ENCODE data around the gene KLK1. TPM values are rescaled to one million over a fixed set of nuclear protein-coding genes. Genes with fewer than 3 reads are reported as not detected.

KLK1 gene
- total and polyA plus RNA-seq, 10 of the 15 experiments (the other 5 are each of a cell fraction or from before 2014, with no cell fraction given): 3.4 to 27.5 (median 20.2) TPM

DNA sequence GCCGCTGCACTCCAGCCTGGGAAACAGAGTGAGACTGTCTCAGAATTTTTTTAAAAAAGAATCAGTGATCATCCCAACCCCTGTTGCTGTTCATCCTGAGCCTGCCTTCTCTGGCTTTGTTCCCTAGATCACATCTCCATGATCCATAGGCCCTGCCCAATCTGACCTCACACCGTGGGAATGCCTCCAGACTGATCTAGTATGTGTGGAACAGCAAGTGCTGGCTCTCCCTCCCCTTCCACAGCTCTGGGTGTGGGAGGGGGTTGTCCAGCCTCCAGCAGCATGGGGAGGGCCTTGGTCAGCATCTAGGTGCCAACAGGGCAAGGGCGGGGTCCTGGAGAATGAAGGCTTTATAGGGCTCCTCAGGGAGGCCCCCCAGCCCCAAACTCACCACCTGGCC lies 49.5 kb upstream of the KLK1 start, which contains the start of gene KLK2:
TSS of gene KLK2 (plus strand) at position 384 of the 400 bp plus-strand sequence. CDS start 35 bp downstream, outside the sequence.
- ChIA-PET POLR2A (no interaction called here), CTCF (interaction anchor here (1.5 kb wide), 1 partner anchor 48 kb away, joined by 5 read pairs; no protein-coding TSS in a partner anchor), SMC1A (ENCODE audit: uncharacterized antibody, unreplicated experiment) (no interaction called here), RAD21 (ENCODE audit: unreplicated experiment) (no interaction called here)
- Histone ChIP-seq H4K20me1 (ENCODE audit: control insufficient read depth, insufficient read depth) (no peaks in the 10 kb centered on the region), H3K4me2 (ENCODE audit: control insufficient read depth, insufficient read depth) (no peak within 1 kb of the TSS), H3K9ac (ENCODE audit: control insufficient read depth, insufficient read depth, low read length) (no peak within 1 kb of the TSS), H3K36me3 (ENCODE audit: control insufficient read depth in 2 of 2, insufficient read depth in 2 of 2, low read length in 1 of 2) (no peaks in the 10 kb centered on the region), H3K27ac (ENCODE audit: control insufficient read depth, insufficient read depth) (no peak within 1 kb of the TSS), H3K79me2 (ENCODE audit: control insufficient read depth, insufficient read depth, low read length) (no peaks in the 10 kb centered on the region), H3K27me3 (replicated peaks in 1 of 2; ENCODE audit: control insufficient read depth in 2 of 2, insufficient read depth in 2 of 2, low read length in 1 of 2) (no peaks in the 10 kb centered on the region), H2AFZ (ENCODE audit: control insufficient read depth, low read depth, low read length) (no peak within 1 kb of the TSS), H3K4me3 (no peak within 1 kb of the TSS), H3K4me1 (ENCODE audit: control insufficient read depth, insufficient read depth, low read length) (peaks cover 17% of the 10 kb centered on the region), H3K9me3 (replicated peaks; ENCODE audit: control insufficient read depth, insufficient read depth, low read length) (no peaks in the 10 kb centered on the region)
- BruUV-seq (replicated peaks): no TSS peak
- in situ Hi-C loops (cut with MboI) (no loop called here), intact Hi-C loops (cut with micrococcal nuclease; ENCODE audit: unreplicated experiment) (no loop called here)
- TF ChIP-seq CREB1 (IDR thresholded peaks at IDR 0.05; ENCODE audit: low read depth): no peak
- DNase-seq (ENCODE audit: low read depth, low spot score): no peak
- ATAC-seq: no peak
- 32% methylated on average over 3 of the region's 3 CpGs for WGBS (ENCODE audit: insufficient coverage, insufficient replicate concordance, low lambda C conversion rate, missing lambda C conversion rate)
- FAIRE-seq: no peak

DNA sequence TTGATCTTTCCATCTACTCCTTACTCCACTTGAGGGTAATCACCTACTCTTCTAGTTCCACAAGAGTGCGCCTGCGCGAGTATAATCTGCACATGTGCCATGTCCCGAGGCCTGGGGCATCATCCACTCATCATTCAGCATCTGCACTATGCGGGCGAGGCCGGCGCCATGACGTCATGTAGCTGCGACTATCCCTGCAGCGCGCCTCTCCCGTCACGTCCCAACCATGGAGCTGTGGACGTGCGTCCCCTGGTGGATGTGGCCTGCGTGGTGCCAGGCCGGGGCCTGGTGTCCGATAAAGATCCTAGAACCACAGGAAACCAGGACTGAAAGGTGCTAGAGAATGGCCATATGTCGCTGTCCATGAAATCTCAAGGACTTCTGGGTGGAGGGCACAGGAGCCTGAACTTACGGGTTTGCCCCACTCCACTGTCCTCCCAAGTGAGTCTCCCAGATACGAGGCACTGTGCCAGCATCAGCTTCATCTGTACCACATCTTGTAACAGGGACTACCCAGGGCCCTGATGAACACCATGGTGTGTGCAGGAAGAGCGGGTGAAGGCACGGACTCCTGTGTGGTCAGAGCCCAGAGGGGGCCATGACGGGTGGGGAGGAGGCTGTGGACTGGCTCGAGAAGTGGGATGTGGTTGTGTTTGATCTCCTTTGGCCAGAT lies 47.0 kb upstream of the KLK1 start:
- SMC1A ChIA-PET (ENCODE audit: uncharacterized antibody, unreplicated experiment): no interaction called here
- Histone ChIP-seq H3K4me1 (ENCODE audit: control insufficient read depth, insufficient read depth, low read length) (peaks cover under 1% of the 10 kb centered on the region; the same call in 1 of the 2 replicates), H2AFZ (ENCODE audit: control insufficient read depth, low read depth, low read length) (peak overlapping the region; percentile 41; the same call in 1 of the 2 replicates), H3K79me2 (ENCODE audit: control insufficient read depth, insufficient read depth, low read length) (no peaks in the 10 kb centered on the region), H3K4me2 (ENCODE audit: control insufficient read depth, insufficient read depth) (no peak overlapping the region), H3K27me3 (replicated peaks in 1 of 2; ENCODE audit: control insufficient read depth in 2 of 2, insufficient read depth in 2 of 2, low read length in 1 of 2) (peaks cover 0 to 2% of the 10 kb centered on the region in 2 experiments; a peak in 1 of 4 replicates), H3K27ac (ENCODE audit: control insufficient read depth, insufficient read depth) (no peak overlapping the region), H4K20me1 (ENCODE audit: control insufficient read depth, insufficient read depth) (no peaks in the 10 kb centered on the region), H3K4me3 (no peak overlapping the region), H3K36me3 (ENCODE audit: control insufficient read depth in 2 of 2, insufficient read depth in 2 of 2, low read length in 1 of 2) (no peaks in the 10 kb centered on the region), H3K9ac (ENCODE audit: control insufficient read depth, insufficient read depth, low read length) (no peak overlapping the region), H3K9me3 (replicated peaks; ENCODE audit: control insufficient read depth, insufficient read depth, low read length) (no peaks in the 10 kb centered on the region; the same call in 2 of the 3 replicates)
- no peak for DNase-seq (ENCODE audit: low read depth, low spot score)
- no peak for FAIRE-seq
- RAD21 ChIA-PET (ENCODE audit: unreplicated experiment): no interaction called here
- intact Hi-C loops (cut with micrococcal nuclease; ENCODE audit: unreplicated experiment) (no loop called here), in situ Hi-C loops (cut with MboI) (no loop called here)
- no peak for ATAC-seq
- WGBS (ENCODE audit: insufficient coverage, insufficient replicate concordance, low lambda C conversion rate, missing lambda C conversion rate): 43% methylated on average over 26 of the region's 26 CpGs
- CTCF ChIA-PET: interaction anchor here (1.1 kb wide), 1 partner anchor 8 kb away, joined by 3 read pairs; no protein-coding TSS in a partner anchor
- BruUV-seq (replicated peaks): no TSS peak
- POLR2A ChIA-PET: no interaction called here
- TF ChIP-seq KAT2A (conservative IDR thresholded peaks at IDR 0.05; ENCODE audit: control insufficient read depth, low read depth, low read length) (no peak), PML (IDR thresholded peaks at IDR 0.05; ENCODE audit: low read length) (no peak), RAD21 (IDR thresholded peaks at IDR 0.05; ENCODE audit: insufficient read depth, low read depth, low read length) (peak; percentile 47), PKNOX1 (IDR thresholded peaks at IDR 0.05) (no peak), RUNX3 (IDR thresholded peaks at IDR 0.05; ENCODE audit: low read length) (peak; percentile 24; the same call in 1 of the 2 replicates), FOXM1 (IDR thresholded peaks at IDR 0.05; ENCODE audit: low read depth, low read length) (no peak), CREB1 (IDR thresholded peaks at IDR 0.05; ENCODE audit: low read depth) (peak; percentile 95), EZH2 (IDR thresholded peaks at IDR 0.05; ENCODE audit: borderline replicate concordance, control insufficient read depth, low read depth, low read length) (no peak), IKZF2 (IDR thresholded peaks at IDR 0.05) (no peak), POLR2A (IDR thresholded peaks at IDR 0.05; ENCODE audit: low read depth, low read length) (0 out of 2 replicates have a peak, but pooled peaks have one; percentile 34)
- TF ChIP-seq, protein P1, sequence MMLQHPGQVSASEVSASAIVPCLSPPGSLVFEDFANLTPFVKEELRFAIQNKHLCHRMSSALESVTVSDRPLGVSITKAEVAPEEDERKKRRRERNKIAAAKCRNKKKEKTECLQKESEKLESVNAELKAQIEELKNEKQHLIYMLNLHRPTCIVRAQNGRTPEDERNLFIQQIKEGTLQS (IDR thresholded peaks at IDR 0.05; ENCODE audit: borderline replicate concordance, extremely low read depth, low read depth, low read length): peak; percentile 23; the same call in 1 of the 2 replicates
